ENCODE data around the gene VWCE.

Gene VWCE

DNA sequence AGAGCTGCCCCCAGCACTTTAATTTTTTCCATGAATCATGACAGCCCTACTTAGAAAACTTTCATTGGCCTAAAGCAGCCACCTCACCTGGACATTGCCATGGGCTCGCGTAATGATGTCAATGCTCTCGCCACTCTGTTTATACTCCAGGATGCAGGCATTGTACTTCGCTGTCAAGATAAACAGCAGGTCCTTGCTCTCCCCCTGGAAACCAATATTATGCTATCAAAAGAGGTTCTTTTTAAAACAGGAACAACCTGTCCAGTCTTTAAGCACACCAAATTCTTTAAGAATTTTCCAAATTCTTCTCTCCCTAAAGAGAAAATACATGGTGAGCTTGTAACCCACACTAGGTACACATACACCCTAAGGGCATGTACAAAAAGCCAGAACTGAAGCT, 34.8 kb upstream of the VWCE start:
- DNase-seq (ENCODE audit: low read depth), result no peak

- DNase-seq (ENCODE audit: low read depth), result no peak
Observed at GRCh38 chr11:61328351-61328750, 33.2 kb upstream of the VWCE start.

DNA sequence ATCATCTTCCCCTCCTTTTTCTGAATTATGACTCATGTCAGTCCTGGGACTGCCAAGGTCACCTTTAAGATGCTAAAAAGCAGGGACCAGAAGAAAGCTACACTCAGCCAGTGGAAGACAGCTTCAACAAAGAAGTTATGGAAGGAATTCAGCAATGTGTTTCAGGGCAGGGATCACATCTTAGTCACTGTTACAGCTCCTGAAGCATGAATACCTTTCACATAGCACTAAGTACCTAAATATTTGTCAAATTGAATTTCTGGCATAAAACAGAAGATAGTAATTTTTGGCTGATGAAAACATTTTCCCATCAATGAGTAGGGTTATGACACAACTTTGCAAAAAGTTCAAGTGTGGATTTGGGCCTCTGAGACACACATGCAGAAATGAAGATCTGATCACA, 32.6 kb upstream of the VWCE start:
- no peak for DNase-seq (ENCODE audit: low read depth)

DNA sequence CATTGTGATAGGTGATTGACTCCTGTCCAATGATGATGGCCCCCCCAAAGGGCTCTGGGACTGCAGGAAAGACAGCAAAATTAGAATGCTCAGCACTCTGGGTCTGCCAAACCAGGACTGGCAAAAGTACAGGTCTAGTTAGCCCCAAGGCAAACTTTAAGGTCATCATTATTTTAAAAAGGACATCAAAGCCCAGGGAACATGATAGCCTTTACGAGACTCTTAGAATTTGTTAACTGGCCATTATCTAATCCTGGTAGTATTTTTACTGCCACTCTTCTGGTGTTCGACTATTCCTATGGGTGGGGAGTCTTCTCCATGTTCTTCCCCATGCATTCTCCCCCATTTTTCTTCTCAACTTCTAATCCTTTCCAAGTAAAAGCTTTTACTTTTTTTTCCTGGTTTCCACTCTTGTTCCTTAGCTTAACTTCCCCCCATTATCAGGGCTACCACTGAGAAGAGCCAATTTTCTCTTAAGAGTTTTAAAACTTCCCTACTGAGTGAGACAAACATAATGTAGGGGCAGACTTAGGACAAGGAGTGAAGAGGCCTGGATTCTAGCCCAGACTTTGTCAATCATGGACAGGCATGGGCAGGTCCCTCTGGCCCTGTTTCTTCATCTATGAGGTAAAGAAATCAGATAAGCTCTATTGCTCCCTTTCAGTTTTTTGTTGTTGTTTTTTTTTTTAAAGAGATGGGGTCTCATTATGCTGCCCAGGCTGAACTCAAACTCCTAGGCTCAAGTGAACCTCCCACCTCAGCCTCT, 30.7 kb upstream of the VWCE start:
- DNase-seq (ENCODE audit: low read depth), result no peak

- DNase-seq (ENCODE audit: low read depth), result no peak
Observed at GRCh38 chr11:61315260-61315659, 20.1 kb upstream of the VWCE start.

- DNase-seq (ENCODE audit: low read depth), result no peak
Observed at GRCh38 chr11:61310749-61311148, 15.6 kb upstream of the VWCE start.

- no peak for DNase-seq (ENCODE audit: low read depth)
Observed at GRCh38 chr11:61309739-61310138, 14.6 kb upstream of the VWCE start.

DNA sequence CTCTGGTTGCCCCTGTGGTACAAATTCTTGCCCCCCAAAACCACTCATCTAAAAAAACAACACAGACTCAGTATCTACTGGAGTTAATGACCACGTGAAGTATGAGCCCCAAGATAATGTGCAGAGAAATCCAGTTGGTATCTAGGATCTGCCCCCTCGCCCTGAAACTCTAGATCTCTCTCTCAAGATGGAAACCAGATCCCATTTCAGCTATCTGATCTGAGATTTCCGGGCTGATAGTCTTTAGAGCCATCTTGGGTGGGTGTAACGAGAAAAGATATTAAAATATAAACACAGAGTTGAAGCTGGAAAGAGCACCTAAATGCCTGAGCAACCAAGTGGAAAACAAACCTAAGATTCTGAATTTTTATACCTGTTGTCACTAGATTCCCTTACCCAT, 14.0 kb upstream of the VWCE start:
- DNase-seq (ENCODE audit: low read depth), result no peak

- no peak for DNase-seq (ENCODE audit: low read depth)
Observed at GRCh38 chr11:61307354-61307753, 12.2 kb upstream of the VWCE start.

- no peak for DNase-seq (ENCODE audit: low read depth)
Observed at GRCh38 chr11:61306221-61306620, 11.1 kb upstream of the VWCE start.

- no peak for DNase-seq (ENCODE audit: low read depth)
Observed at GRCh38 chr11:61305417-61305816, 10.3 kb upstream of the VWCE start.

DNA sequence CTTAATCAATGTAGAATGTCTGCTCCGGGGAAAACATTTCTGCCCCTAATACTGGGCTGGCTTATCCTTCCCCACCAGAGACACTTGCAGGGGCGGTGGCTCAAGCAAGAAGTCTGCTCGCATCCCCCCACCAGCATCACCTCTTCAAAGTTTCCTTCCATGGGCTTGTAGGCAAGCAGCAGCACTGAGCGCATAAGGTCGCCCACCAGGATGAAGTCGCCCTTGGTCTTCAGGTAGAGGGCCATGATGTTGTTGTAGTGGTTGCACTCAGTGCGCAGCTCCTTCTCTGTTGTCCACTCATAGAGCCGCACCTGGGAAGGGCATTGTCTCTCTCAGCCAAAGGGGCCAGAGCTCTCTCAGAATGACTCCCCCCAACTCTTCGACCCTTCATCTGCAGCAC, 8.6 kb upstream of the VWCE start:
- DNase-seq (ENCODE audit: low read depth), result no peak

DNA sequence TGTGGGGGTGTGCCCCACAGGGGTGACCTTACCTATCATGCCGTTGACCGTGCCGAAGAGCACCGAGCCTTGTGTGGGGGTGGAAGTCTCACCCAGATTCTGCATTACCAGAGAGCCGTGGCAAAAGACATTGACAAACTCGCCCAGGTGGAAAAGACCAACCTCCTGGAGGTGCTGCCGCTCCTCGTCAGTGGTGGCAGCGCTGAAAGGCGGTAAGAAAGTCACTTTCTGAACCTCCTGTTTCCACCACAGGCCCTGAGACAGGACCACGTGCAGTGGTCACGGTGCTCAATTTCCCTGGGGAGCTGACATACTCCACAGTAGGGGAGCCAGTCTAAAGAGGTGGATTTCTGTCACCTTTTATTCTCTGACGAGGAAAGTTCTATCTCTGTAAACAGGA, 7.4 kb upstream of the VWCE start:
- DNase-seq (ENCODE audit: low read depth), result no peak

DNA sequence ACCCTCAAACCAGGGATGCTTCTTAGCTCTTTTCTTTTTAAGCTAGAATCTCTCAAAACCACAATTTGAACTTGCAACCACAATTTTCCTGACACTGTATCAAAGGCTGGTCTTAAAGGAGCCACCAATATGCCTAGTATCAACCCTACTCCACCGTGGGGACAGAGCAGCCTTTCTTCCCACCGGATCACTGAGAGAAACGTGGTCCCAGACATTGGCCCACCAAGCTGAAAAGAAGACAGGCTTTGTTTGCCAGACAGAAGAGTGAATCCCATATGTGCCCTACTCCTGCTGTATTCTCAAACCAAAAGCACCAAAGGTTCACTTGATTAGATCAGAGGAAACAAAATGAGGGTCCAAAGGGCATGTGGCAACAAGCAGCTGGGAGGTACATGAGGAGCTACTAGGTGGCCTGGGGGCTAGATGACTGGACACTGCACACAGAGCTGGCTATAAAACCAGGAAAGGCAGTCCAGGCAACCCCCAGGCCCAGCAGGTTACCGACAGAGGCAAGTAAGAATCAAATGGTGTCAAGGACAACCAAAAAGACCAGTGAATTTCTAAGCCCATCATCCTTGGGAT, 3.6 kb upstream of the VWCE start:
- DNase-seq (ENCODE audit: low read depth), result no peak

GRCh38 chr11:61297746-61298145, 2.6 kb upstream of the VWCE start:
- DNase-seq (ENCODE audit: low read depth), result no peak

- no peak for DNase-seq (ENCODE audit: low read depth)
Observed at GRCh38 chr11:61297341-61297740, 2.2 kb upstream of the VWCE start.

DNA sequence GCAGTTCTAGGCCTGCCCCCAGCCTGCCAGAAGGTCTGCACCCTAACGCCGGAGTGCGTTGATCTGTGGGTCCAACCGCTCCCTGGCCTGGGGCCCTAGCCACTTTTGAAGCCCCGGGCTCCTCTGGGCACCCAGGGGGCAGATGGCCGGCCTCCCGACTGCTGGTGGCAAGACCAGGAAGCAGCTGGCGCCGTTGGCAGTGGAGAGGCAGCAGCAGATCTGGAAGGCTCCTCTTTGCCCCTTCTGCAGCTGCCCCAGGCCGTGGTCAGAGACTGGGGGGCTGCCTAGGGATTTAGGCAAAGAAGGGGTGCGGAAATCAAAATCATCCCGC, 445 bp upstream of the VWCE start:
- no peak for DNase-seq (ENCODE audit: low read depth)

DNA sequence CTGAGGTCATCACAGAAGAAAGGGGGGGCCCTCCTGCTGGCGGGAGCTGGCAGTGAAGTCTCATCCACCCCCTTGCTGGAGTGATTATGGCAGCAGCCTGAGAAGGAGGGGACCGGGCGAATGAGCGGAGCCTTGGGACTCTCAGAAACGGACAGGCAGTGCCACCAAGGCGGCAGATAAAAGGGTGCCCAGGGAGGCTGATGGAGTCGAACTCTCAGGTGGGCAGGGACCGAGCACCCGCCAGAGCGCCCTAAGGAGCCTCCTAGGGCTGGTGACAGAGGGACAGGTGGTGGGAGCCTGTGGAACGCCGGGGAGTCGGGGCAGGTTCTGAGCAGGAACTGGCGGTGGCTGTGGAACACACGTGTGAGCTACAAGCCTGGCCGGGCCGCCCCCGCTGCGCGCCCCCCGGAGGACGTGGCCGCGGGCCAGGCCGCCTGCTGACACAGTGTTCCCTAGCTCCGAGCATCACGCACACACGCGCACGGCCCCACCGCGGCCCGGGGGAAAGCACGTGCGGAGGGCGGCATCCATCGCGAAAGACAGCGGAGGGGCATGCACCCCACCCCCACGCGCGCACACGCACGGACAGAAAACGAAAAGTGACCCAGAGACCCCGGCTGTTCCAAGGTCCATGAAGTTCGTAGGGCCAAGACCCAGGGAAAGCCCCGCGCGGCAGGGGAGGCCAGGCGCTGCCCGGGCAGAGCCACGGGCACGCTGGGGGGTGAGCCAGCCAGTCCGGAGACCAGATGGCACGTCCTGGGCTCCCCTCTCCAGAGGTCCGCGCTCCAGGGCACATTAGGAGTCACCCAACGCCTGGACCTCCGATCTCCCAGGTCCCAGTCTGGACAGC, 1.0 kb downstream of the VWCE start:
- DNase-seq (ENCODE audit: low read depth), result peak; percentile 41

DNA sequence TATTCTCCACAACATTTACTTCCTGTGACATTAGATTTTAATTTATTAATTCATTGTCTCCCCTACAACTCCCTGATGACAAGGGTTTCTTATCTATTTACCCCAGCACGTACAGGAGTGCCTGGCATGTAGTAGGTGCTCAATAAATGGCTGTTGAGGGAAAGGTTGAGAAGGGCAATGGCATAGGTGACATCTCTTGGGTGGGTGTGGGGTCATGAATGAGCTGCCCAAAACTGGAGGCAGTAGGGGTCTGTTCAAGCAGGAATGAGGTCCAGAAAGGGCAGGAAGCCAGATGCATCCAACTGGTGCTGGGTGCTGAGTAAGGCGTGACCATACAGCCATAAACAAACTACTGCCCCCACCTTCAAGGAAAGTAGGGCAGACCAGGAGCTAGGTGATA, 2.8 kb downstream of the VWCE start:
- DNase-seq (ENCODE audit: low read depth), result no peak

DNA sequence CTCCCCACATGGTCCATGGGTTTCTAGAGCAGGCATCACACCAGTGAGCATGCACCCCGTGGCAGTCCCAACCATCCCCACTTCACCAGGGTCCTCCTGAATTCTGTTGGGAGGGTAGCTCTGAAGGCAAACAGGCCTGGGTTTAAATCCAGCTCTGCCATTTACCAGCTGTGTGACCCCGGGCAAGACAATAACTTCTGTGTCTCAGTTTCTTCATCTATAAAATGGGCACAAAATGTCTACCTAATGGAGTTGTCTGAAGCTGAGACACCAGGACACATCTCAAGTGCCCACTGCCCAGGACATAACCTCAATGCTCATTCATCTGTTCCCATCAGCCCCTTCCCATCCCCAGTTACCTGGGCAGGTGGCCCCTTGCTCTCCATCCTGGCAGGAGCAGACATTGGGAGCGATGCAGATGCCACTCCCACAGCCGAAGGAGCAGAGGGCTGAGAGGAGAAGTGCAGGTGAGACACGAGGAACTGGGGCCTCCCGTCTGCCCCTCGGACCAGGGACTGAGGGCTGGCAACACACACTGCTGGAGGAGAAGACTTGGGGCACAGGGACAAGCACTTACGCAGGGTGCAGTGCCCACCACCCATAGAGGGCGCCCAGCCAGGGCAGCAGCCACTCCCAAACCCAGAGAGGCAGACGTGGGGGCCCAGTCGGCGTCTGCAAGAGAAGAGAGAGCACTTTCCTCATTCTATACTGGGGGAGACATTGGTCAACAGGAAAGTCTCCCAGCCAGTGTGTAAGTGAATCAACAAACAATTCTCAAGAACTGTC, 4.0 kb downstream of the VWCE start:
- DNase-seq (ENCODE audit: low read depth), result no peak

DNA sequence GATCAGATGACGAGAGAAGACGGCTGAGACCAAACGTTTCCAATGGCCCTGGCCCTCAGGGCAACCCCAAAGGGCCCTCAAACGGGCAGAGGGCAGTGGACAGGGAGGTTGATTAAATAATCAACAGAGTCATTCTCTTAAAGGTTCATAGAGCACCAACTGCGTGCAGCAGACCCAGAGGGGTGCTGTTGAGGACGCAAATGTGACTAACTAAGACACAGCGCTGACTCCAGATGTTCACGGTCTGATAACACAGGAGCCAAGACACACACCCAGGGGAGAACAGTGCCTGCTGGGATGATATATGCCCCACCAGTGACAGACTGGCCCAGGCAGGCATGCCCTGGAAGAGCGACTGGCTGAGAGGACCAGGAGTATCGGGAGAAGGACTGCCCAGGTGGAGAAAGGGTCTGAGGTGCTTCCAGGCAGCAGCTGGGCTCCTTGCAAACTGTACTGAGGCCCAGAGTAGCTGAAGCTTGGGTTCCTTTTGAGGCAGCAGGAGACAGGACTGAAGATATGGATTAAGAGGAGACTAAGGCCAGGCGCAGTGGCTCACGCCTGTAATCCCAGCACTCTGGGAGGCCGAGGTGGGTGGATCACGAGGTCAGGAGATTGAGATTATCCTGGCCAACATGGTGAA, 7.7 kb downstream of the VWCE start:
- DNase-seq (ENCODE audit: low read depth), result no peak

- DNase-seq (ENCODE audit: low read depth), result no peak
Observed at GRCh38 chr11:61283613-61284012, 11.5 kb downstream of the VWCE start.
